ENCODE data around the gene MRPL47. TPM values are rescaled to one million over a fixed set of nuclear protein-coding genes. Genes with fewer than 3 reads are reported as not detected.

MRPL47 gene
- total and polyA plus RNA-seq, 9 of the 15 experiments (the other 6 are each of a cell fraction or from before 2014, with no cell fraction given), result 101 to 437 (median 141) TPM

DNA sequence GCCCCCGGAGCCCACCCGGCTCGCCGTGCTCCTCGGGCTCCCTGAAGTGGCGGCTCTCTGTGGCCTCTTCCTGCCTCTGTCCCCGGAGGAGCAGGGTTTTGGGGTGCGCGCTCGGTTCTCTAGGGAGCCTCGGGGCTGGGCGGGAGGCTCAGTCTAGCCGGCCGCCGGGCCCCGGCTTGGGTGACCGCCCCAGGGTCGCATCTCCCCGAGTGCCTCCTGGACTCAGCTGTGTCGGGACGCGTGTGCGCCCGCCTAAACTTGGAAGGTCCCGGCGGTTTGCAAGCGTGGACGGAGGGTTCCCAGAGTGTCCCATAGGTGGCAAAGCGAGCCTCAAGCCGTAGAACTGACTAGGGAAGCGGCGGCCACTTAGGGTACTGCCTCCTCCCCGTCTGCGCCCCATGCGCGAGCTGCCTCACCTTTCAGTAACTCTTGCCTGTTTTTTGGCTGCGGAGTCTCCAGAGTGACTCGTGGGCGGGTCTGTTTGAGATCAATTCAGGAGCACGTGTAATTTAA is 41.1 kb downstream of the MRPL47 start (continued):
- TF ChIP-seq, protein P1, sequence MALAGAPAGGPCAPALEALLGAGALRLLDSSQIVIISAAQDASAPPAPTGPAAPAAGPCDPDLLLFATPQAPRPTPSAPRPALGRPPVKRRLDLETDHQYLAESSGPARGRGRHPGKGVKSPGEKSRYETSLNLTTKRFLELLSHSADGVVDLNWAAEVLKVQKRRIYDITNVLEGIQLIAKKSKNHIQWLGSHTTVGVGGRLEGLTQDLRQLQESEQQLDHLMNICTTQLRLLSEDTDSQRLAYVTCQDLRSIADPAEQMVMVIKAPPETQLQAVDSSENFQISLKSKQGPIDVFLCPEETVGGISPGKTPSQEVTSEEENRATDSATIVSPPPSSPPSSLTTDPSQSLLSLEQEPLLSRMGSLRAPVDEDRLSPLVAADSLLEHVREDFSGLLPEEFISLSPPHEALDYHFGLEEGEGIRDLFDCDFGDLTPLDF (CRISPR knock-in tag; IDR thresholded peaks at IDR 0.05), result no peak; the same call in 1 of the 2 replicates
- TF ChIP-seq ZNF583 (CRISPR knock-in tag; IDR thresholded peaks at IDR 0.05), result no peak
- peak; percentile 77 to 82 for TF ChIP-seq NRF1 (conservative IDR thresholded peaks at IDR 0.05 in 1 of 2, IDR thresholded peaks at IDR 0.05 in 1 of 2)
- TF ChIP-seq ZNF134 (CRISPR knock-in tag; conservative IDR thresholded peaks at IDR 0.05), result no peak
- TF ChIP-seq RFX7 (CRISPR knock-in tag; IDR thresholded peaks at IDR 0.05), result no peak
- TF ChIP-seq, protein P2, sequence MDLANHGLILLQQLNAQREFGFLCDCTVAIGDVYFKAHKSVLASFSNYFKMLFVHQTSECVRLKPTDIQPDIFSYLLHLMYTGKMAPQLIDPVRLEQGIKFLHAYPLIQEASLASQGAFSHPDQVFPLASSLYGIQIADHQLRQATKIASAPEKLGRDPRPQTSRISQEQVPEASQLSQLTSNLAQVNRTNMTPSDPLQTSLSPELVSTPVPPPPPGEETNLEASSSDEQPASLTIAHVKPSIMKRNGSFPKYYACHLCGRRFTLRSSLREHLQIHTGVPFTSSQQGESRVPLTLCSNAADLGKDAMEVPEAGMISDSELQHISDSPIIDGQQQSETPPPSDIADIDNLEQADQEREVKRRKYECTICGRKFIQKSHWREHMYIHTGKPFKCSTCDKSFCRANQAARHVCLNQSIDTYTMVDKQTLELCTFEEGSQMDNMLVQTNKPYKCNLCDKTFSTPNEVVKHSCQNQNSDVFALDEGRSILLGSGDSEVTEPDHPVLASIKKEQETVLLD (IDR thresholded peaks at IDR 0.05), result no peak
- TF ChIP-seq, protein P3, sequence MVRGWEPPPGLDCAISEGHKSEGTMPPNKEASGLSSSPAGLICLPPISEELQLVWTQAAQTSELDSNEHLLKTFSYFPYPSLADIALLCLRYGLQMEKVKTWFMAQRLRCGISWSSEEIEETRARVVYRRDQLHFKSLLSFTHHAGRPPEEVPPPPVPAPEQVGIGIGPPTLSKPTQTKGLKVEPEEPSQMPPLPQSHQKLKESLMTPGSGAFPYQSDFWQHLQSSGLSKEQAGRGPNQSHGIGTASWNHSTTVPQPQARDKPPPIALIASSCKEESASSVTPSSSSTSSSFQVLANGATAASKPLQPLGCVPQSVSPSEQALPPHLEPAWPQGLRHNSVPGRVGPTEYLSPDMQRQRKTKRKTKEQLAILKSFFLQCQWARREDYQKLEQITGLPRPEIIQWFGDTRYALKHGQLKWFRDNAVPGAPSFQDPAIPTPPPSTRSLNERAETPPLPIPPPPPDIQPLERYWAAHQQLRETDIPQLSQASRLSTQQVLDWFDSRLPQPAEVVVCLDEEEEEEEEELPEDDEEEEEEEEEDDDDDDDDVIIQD (CRISPR knock-in tag; IDR thresholded peaks at IDR 0.05), result no peak
- TF ChIP-seq, protein P4, sequence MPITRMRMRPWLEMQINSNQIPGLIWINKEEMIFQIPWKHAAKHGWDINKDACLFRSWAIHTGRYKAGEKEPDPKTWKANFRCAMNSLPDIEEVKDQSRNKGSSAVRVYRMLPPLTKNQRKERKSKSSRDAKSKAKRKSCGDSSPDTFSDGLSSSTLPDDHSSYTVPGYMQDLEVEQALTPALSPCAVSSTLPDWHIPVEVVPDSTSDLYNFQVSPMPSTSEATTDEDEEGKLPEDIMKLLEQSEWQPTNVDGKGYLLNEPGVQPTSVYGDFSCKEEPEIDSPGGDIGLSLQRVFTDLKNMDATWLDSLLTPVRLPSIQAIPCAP (CRISPR knock-in tag; IDR thresholded peaks at IDR 0.05; ENCODE audit: borderline replicate concordance), result no peak
- TF ChIP-seq CHD4 (IDR thresholded peaks at IDR 0.05; ENCODE audit: insufficient read depth, insufficient replicate concordance, low read depth, low read length, poor library complexity, severe bottlenecking), result no peak
- TF ChIP-seq PCBP2 (IDR thresholded peaks at IDR 0.05; ENCODE audit: low read depth, low read length, poor library complexity, severe bottlenecking), result no peak
- no peak for TF ChIP-seq SOX6 (IDR thresholded peaks at IDR 0.05)
- TF ChIP-seq ZNF431 (CRISPR knock-in tag; IDR thresholded peaks at IDR 0.05), result peak; percentile 50; the same call in 1 of the 2 replicates
- no peak for TF ChIP-seq SMAD2 (IDR thresholded peaks at IDR 0.05; ENCODE audit: low read depth, low read length)
- no peak for TF ChIP-seq RBM39 (optimal IDR thresholded peaks at IDR 0.05; ENCODE audit: low read depth, low read length)
- no peak for TF ChIP-seq ZNF764 (CRISPR knock-in tag; IDR thresholded peaks at IDR 0.05; ENCODE audit: low read depth)
- TF ChIP-seq CTBP1 (IDR thresholded peaks at IDR 0.05; ENCODE audit: borderline replicate concordance), result no peak
- no peak for TF ChIP-seq SMARCE1 (IDR thresholded peaks at IDR 0.05)
- no peak for TF ChIP-seq ZNF707 (CRISPR knock-in tag; conservative IDR thresholded peaks at IDR 0.05)
- TF ChIP-seq, protein P5, sequence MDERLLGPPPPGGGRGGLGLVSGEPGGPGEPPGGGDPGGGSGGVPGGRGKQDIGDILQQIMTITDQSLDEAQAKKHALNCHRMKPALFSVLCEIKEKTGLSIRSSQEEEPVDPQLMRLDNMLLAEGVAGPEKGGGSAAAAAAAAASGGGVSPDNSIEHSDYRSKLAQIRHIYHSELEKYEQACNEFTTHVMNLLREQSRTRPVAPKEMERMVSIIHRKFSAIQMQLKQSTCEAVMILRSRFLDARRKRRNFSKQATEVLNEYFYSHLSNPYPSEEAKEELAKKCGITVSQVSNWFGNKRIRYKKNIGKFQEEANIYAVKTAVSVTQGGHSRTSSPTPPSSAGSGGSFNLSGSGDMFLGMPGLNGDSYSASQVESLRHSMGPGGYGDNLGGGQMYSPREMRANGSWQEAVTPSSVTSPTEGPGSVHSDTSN (CRISPR knock-in tag; IDR thresholded peaks at IDR 0.05; ENCODE audit: low read depth), result no peak
- TF ChIP-seq, protein P5 (tag; conservative IDR thresholded peaks at IDR 0.05; ENCODE audit: low read depth), result no peak
- no peak for TF ChIP-seq NCOA2 (IDR thresholded peaks at IDR 0.05; ENCODE audit: partially characterized antibody in 2 of 2)
- TF ChIP-seq ZNF444 (CRISPR knock-in tag; IDR thresholded peaks at IDR 0.05), result no peak
